ENCODE data around the gene ALK.

The ALK gene

GRCh38 chr2:29485631-29486030 lies 435.8 kb downstream of the ALK start:
- no peak for TF ChIP-seq CTCF (IDR thresholded peaks at IDR 0.05; ENCODE audit: low read depth, low read length, missing control alignments)
- in situ Hi-C loops (cut with HindIII; ENCODE audit: low sequenced_read_pairs) = no loop called here
- H3K4me3 ChIP-seq (ENCODE audit: low read depth, low read length) = no peak overlapping the region
- DNase-seq (ENCODE audit: low read depth) = no peak

- no peak for DNase-seq (ENCODE audit: low read depth)
- in situ Hi-C loops (cut with HindIII; ENCODE audit: low sequenced_read_pairs) = no loop called here
- no peak for TF ChIP-seq CTCF (IDR thresholded peaks at IDR 0.05; ENCODE audit: low read depth, low read length, missing control alignments)
- H3K4me3 ChIP-seq (ENCODE audit: low read depth, low read length) = no peak overlapping the region
Measured at GRCh38 chr2:29485117-29485516, 436.3 kb downstream of the ALK start.

- DNase-seq (ENCODE audit: low read depth) = no peak
- in situ Hi-C loops (cut with HindIII; ENCODE audit: low sequenced_read_pairs) = loop anchor here (5.0 kb wide), 1 partner anchor 89 kb away; no protein-coding TSS in a partner anchor
- TF ChIP-seq CTCF (IDR thresholded peaks at IDR 0.05; ENCODE audit: low read depth, low read length, missing control alignments) = no peak
- H3K4me3 ChIP-seq (ENCODE audit: low read depth, low read length) = no peak overlapping the region
Measured at GRCh38 chr2:29482867-29483266, 438.5 kb downstream of the ALK start.

- no peak overlapping the region for H3K4me3 ChIP-seq (ENCODE audit: low read depth, low read length)
- no peak for DNase-seq (ENCODE audit: low read depth)
- in situ Hi-C loops (cut with HindIII; ENCODE audit: low sequenced_read_pairs) = loop anchor here (5.0 kb wide), 1 partner anchor 90 kb away; no protein-coding TSS in a partner anchor
- TF ChIP-seq CTCF (IDR thresholded peaks at IDR 0.05; ENCODE audit: low read depth, low read length, missing control alignments) = no peak
Measured at GRCh38 chr2:29482348-29482747, 439.0 kb downstream of the ALK start.

GRCh38 chr2:29481313-29481712 lies 440.1 kb downstream of the ALK start:
- in situ Hi-C loops (cut with HindIII; ENCODE audit: low sequenced_read_pairs) = loop anchor here (5.0 kb wide), 1 partner anchor 91 kb away; no protein-coding TSS in a partner anchor
- no peak overlapping the region for H3K4me3 ChIP-seq (ENCODE audit: low read depth, low read length)
- no peak for DNase-seq (ENCODE audit: low read depth)
- no peak for TF ChIP-seq CTCF (IDR thresholded peaks at IDR 0.05; ENCODE audit: low read depth, low read length, missing control alignments)

GRCh38 chr2:29480426-29480825 lies 441.0 kb downstream of the ALK start:
- no peak overlapping the region for H3K4me3 ChIP-seq (ENCODE audit: low read depth, low read length)
- TF ChIP-seq CTCF (IDR thresholded peaks at IDR 0.05; ENCODE audit: low read depth, low read length, missing control alignments) = no peak
- DNase-seq (ENCODE audit: low read depth) = no peak
- in situ Hi-C loops (cut with HindIII; ENCODE audit: low sequenced_read_pairs) = loop anchor here (5.0 kb wide), 1 partner anchor 92 kb away; no protein-coding TSS in a partner anchor

Measured in astrocyte of the cerebellum (primary cell).